GM12891 (cell line): ENCODE measurements around the gene AFDN.

ENCODE experiments used
- PAX5 ChIP-seq: IDR thresholded peaks from 2 replicates; pipeline ENCODE4 v1.6.1; 2011; ENCODE audit warnings: low read length, moderate library complexity, mild to moderate bottlenecking; ENCODE audit not compliant: insufficient read depth, severe bottlenecking
- POLR2A ChIP-seq: IDR thresholded peaks from 2 replicates; pipeline ENCODE4 v1.6.1; 2011; ENCODE audit warnings: low read depth, low read length, control low read depth
- POLR2AphosphoS5 ChIP-seq: IDR thresholded peaks from 2 replicates; pipeline ENCODE4 v1.6.1; 2011; ENCODE audit warnings: low read depth, low read length, control low read depth
- POU2F2 ChIP-seq: IDR thresholded peaks from 2 replicates; pipeline ENCODE4 v1.6.1; 2011; ENCODE audit warnings: low read depth, mild to moderate bottlenecking, control low read depth, low read length, moderate library complexity
- SPI1 ChIP-seq: IDR thresholded peaks from 2 replicates; pipeline ENCODE4 v1.6.1; 2011; ENCODE audit warnings: low read depth, low read length, control low read depth
- TAF1 ChIP-seq: IDR thresholded peaks from 2 replicates; pipeline ENCODE4 v1.6.1; 2011; ENCODE audit warnings: low read depth, low read length, control low read depth

GRCh38 chr6:167858086-167858591, 31.4 kb downstream of the AFDN start:
- no peak for TF ChIP-seq SPI1
- TF ChIP-seq POLR2A: no peak
- no peak for TF ChIP-seq POLR2AphosphoS5
- no peak for TF ChIP-seq TAF1
- TF ChIP-seq PAX5: no peak
- TF ChIP-seq POU2F2: no peak
